Astrocyte of the hippocampus (primary cell): Measurements from ENCODE around the gene ADGRL2.
A peak's percentile ranks its signal among the peaks of the same experiment; 100 is the strongest.
"Not testable (repeated sequence)": the region's sequence is repeated elsewhere in the genome, so short reads cannot be mapped to it uniquely, and the experiment has no call there.

Source experiments
- DNase-seq: peaks from one replicate; pipeline ENCODE4 v3.0.0; 2011; ENCODE audit warnings: low read depth, low spot score

ADGRL2 gene

DNA sequence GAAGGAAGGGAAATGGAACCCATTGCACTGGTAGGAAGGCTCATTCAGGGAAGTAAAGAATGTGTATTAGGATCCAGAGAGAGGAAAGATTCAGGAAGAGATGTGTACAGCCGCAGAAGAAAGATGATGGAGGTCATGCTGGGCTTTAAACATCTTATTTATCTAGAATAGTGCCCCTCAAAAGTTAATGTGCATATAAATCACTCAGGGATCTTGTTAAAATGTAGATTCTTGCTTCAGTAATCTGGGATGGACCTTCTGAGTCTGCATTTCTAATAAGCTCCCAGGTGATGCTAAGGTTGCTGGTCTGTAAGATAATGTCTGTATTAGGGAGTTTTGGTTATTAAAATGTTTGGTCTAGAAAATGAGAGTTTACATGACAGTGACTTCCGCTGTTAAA lies 46.3 kb downstream of the ADGRL2 start:
- no peak for DNase-seq

DNA sequence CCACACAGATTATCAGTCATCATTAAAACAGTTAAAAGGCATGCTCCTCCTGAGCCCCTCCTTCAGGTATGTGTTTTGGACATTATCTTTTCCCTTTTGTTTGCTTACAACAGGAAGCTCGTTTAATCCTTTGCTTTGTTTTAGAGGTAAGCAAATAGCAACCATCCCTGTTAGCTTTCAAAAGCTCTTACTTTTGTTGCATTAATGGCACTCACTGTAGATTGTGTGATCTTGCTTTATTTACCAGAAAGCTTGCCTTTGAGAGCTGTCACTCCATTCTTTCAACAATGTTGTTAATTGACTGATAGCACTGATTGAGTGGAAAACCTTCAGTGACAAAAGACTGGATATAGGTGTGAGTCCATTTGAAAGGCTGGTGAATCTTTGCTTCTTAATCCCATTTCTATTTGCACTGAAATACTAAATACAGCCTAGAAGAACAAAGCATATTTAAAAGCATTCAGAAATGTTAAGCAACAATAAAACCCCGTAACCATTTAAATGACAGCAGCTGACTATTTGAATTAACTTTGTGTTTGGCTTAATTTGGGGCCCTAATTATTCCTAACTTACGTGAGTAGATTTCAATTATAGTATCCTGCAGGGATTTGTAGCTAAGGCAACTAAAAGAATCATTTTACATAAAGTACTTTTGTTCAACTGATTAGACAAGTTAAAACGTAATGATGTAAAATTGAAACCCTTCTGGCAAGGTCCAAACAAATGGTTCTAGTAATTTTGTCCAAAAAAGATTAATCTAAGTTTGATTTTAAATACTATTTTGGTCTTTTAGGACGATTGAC lies 48.3 kb downstream of the ADGRL2 start:
- DNase-seq, result no peak

DNA sequence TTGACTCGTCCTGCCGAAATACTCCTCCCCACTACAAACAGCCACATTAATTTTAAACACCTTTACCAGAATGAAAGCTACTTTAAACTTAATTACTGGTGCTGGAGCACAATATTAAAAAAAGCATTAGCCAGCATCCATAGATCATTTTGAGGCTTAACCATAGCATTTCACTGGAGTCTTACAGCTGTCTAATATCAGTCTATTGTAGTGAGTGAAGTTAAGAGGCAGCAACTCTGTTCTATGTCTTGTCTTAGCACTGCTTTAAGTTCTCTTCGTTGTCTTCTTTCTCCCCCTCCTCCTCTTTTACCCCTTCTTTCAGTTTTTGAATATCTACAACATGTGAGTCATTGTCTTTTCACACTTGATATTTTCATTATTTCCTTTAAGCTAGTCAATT lies 49.3 kb downstream of the ADGRL2 start:
- no peak for DNase-seq

DNA sequence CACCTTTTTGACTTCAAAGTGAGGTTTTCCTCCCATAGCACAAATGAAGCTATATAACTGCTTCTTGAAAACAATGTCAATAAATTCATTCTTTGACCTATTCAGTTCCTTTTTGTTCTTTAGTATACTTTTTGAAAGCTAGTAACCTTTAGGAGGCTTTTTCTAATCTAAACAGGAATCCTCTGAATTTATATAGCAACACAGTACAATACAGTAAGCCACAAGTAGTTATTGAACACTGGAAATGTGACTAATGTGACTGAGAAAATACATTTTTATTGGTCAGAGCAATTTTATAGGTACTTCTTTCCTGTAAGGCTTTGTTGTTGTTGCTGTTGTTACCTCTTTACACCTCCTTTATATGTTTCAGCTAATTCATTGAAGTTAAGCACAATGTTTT lies 49.8 kb downstream of the ADGRL2 start:
- DNase-seq, result no peak

DNA sequence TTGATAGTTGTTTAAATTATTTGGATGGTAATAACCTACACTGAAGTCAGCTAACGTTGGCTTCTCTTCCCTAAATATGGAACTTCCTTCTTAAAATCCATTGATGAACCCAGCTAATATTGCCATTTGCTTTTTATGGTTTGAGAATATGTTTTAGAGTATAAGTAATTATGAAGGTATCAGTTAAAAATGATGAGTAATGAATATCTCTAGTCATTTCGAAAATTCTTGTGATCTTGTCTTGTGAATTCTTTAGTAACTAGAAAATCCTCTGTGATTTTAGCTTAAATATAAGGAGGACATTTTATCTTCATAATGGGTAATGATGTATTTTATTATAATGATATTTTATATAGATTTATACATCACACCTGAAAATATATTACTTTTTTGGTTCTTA lies 50.5 kb downstream of the ADGRL2 start:
- no peak for DNase-seq

DNA sequence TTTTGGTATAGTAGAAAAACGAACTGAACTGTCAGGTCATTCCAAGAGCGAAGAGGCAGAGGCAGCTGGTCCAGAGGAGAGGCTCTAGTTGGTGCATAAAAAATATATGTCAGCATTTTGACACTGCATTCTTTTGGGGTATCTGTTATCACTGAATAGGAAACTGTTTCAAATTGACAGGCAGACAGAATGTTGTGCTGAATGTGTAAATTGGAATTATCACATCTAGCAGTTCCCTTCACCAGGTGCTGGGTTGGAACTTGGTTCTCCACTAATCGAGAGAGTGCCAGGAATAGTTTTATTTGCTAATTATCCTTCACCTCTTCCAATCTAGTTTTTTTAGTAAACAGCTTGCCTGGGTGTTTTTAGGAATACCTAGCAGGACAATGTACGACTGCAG lies 52.2 kb downstream of the ADGRL2 start:
- DNase-seq, result no peak

DNA sequence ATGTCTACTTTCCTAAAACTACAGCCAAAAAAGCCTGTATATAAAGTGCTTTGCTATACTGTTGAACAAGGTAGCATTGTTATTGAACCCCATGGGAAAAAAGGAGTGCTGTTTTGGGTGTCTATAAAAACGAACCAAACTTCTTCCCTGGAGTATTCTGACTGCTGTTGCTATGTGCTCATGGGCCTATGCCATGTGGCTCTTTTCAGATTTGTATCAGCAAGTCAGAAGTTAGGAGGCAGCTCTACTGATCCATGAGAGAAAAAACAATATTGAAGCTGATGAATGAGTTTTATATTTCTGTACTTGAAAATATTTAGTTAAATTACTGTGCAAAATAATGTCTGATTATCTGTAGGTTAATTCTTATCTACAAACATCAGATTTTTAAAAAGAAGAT lies 66.5 kb downstream of the ADGRL2 start:
- DNase-seq, result no peak

- no peak for DNase-seq
Observed at GRCh38 chr1:81869307-81869706, 68.6 kb downstream of the ADGRL2 start.

GRCh38 chr1:81871091-81871490 lies 70.4 kb downstream of the ADGRL2 start:
- DNase-seq, result not testable (repeated sequence)

DNA sequence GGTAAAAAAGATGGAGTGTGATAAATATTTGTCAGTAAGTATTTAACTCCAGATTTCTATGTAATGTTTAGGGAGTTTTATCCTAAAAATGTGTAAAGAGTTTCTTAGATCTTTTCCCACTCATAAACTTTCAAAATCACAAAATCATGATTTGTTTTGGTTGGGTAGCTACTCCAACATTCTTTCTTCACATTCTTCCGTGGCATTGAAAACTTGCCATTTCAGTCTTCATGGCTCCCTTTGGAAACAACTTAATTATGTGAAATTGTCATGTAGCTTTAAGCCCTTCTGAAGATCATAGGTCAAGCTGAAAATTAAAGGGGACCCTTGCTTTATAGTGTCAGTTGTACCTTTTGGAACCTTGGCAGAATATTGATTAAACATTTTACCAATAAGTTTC lies 73.2 kb downstream of the ADGRL2 start:
- peak; percentile 51 for DNase-seq

- DNase-seq, result no peak
Observed at GRCh38 chr1:81874461-81874860, 73.7 kb downstream of the ADGRL2 start.

- DNase-seq, result no peak
Observed at GRCh38 chr1:81874940-81875339, 74.2 kb downstream of the ADGRL2 start.

DNA sequence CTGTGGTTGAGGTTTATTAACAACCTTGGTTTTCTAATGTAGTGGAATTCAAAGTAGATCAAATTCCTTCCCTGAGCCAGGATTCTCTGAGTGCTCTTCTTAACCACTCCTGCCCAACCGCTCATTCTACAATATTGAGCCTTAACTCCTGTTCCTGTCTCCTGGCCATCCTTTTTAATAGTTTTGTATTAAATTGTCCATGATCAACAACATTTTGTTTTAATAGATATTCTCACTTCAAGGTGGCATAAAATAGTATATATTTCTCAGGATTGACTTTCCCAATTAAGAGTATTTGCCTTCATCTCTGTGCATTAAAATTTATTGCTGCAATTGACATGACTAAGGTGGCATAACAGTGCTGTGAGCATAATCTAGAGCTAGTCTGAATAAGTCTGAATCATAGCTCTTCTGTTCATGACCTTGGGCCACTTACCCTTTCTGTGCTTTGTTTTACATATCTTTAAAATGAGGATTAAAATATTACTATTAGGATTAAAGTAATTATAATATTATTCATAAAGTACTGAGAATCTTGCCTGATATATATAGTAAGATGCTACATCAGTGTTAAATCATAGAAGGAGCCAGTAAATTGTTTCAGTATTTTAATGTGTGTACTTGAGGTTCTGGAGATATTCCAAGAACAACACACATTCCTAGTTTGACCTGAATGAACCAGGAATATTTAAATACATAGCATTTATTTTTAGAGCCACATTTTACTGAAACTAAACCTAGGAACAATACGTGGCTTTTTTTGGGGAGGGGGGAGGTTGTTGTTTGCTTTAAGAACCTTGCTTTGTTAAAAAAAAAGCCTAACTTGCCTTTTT lies 76.4 kb downstream of the ADGRL2 start:
- peak; percentile 73 for DNase-seq

GRCh38 chr1:81877940-81878339 lies 77.2 kb downstream of the ADGRL2 start:
- peak; percentile 30 for DNase-seq

- DNase-seq, result no peak
Observed at GRCh38 chr1:81878538-81878937, 77.8 kb downstream of the ADGRL2 start.

GRCh38 chr1:81880781-81881180 lies 80.0 kb downstream of the ADGRL2 start:
- no peak for DNase-seq

GRCh38 chr1:81885291-81885690 lies 84.6 kb downstream of the ADGRL2 start:
- DNase-seq, result no peak

GRCh38 chr1:81886292-81886691 lies 85.6 kb downstream of the ADGRL2 start:
- not testable (repeated sequence) for DNase-seq

GRCh38 chr1:81887421-81888144 lies 86.8 kb downstream of the ADGRL2 start:
- DNase-seq, result no peak

DNA sequence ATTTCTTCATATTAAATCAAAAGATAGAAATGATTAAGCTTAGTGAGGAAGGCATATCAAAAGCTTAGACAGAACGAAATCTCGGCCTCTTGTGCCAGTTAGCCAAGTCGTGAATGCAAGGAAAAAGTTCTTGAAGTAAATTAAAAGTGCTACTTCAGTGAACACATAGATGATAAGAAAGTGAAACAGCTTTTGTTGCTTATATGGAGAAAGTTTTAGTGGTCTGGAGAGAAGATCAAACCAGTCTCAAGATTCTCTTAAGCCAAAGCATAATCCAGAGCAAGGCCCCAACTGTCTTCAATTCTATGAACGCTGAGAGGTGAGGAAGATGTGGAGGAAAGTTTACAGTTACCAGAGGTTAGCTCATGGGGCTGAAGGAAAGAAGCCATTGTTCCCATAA lies 88.4 kb downstream of the ADGRL2 start:
- no peak for DNase-seq

- no peak for DNase-seq
Observed at GRCh38 chr1:81894867-81895266, 94.1 kb downstream of the ADGRL2 start.

GRCh38 chr1:81899214-81899821 lies 98.6 kb downstream of the ADGRL2 start:
- no peak for DNase-seq
